HUDEP-2 (cell line): Measurements from ENCODE around the gene KRTAP10-10.
A peak's percentile ranks its signal among the peaks of the same experiment; 100 is the strongest.
"Not testable (repeated sequence)": the region's sequence is repeated elsewhere in the genome, so short reads cannot be mapped to it uniquely, and the experiment has no call there.

Source experiments
- DNase-seq, 76 experiments: peaks; one replicate each; lab custom pipeline; 2025; ENCODE audit not compliant: unreplicated experiment in 76 of 76; lab: John Stamatoyannopoulos, UW

Gene KRTAP10-10, protein sequence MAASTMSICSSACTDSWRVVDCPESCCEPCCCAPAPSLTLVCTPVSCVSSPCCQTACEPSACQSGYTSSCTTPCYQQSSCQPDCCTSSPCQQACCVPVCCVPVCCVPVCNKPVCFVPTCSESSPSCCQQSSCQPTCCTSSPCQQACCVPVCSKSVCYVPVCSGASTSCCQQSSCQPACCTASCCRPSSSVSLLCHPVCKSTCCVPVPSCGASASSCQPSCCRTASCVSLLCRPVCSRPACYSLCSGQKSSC

DNA sequence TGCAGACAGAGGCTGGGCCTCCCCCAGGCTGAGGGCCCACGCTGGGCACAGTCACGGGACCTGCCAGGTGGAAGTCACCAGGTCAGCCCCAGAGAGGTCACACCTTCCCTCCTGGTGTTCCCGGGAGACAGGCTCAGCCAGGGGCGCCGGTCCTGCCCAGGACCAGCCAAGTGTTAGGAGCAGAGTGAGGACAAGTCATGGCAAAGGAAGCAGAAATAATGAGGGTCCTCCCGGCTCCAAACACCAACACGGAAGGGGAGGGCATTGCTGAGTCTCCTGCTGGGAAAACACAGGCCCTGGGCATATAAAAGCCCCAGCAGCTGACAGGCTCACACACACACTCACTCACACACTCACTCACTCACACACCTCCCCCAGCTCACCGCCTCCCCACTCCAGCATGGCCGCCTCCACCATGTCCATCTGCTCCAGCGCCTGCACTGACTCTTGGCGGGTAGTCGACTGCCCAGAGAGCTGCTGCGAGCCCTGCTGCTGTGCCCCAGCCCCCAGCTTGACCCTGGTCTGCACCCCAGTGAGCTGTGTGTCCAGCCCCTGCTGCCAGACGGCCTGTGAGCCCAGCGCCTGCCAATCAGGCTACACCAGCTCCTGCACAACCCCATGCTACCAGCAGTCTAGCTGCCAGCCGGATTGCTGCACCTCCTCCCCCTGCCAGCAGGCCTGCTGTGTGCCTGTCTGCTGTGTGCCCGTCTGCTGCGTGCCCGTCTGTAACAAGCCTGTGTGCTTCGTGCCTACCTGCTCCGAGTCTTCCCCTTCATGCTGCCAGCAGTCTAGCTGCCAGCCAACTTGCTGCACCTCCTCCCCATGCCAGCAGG lies at the start of gene KRTAP10-10:
Gene KRTAP10-10, plus strand, starts transcription at position 339 of the 833 bp plus-strand sequence. Its CDS starts 62 bp downstream, at position 401.
- DNase-seq, result no peak

DNA sequence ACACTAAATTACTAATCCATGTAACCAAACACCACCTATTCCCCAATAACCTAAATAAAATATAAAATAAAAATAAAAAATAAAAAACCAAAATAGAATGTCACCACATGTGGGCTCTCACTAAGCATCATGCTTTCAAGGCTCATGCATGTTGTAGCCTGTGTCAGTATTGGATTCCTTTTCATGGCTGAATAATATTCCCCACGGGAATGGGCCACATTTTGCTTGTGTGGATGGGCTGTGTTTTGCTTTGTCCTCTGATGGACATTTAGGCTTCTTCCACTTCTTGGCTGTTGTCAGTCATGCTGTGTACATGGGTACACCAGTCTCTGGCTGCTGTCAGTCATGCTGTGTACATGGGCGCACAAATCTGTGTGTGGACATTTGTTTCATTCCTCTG lies 48.1 kb upstream of the KRTAP10-10 start:
- no peak for DNase-seq

DNA sequence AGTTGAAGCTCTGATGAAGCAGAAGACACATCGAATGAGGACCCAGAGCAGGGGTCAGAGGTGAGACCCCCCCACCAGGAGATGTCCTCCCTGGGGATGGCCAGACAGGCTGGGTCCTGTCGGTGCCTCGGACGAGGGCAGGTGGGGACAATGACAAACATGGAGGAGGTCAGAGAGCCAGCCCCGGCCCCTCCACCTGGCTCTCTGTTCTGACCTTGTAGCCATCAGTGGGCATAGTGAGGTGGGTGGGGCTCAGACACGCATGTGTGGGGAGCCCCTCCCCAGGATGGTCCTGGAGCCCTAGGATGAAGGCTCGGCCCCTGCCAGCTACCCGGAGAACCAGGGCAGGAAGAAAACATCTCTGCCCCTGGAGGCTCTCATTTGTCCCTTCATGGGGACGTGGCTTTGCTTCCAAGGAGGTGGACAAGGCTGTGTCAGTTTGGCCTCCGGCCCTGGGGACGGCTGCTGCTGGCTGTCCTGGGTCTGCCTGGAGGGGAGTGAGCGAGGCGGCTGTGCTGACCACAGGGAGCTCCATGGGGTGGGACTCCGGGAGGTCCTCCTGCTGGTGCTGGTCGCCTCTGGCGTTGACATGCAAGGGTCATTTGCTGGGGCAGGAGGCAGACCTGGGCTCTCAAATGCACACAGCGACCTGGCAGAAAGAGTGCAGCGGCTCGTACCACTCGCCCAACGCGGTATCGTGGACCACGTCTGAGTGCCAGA lies 47.4 kb upstream of the KRTAP10-10 start:
- DNase-seq, result no peak

DNA sequence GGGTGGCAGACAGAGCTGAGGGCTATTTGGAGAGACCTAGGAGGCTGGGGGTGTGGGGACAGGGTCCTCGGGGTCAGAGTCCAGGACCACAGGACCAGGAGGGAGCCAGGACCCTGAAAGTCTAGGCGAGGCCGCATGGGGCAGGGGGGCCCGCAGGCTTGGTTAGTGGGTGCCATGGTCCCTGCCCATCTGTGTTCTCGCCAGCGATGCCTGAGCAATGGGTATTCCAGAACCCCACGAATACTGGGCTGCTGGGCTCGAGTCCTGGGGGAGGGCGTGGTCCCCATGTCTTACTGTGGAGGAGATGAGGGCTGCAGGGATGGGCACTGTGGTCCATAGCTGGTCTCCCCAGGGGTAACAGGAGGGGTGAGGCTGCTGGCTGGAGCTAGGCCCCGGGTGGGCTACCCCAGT lies 46.8 kb upstream of the KRTAP10-10 start:
- no peak for DNase-seq

DNA sequence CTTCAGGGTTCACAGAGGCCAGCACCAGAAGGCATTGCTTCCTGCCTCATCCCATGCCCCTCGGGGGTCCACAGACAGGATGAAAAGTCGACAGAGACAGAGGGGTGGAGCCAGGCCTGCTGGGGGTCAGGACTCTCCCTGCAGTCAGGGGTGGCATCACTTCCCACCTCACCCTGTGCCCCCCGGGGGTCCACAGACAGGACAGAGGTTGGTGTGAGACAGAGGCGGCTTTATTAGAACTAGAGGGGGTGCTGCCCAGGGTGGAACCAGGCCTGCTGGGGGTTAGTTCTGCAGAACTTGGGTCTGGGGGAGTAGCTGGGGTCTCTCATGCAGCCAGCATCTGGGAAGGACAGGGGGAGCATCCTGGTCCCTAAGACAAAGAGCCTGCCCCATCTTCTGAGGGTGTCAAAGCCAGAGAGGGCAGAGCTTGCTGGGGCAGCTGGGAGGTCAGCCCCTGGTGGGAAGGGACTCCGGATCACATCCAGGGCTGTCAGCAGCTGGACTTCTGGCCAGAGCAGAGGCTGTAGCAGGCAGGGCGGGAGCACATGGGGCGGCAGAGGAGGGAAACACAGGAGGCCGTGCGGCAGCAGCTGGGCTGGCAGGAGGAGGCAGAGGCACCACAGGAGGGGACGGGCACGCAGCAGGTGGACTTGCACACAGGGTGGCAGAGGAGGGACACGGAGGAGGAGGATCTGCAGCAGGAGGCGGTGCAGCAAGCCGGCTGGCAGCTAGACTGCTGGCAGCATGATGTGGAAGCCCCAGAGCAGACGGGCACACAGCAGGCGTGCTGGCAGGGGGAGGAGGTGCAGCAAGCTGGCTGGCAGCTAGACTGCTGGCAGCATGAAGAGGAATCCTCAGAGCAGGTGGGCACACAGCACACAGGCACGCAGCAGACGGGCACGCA lies 46.0 kb upstream of the KRTAP10-10 start:
- DNase-seq, result not testable (repeated sequence)

DNA sequence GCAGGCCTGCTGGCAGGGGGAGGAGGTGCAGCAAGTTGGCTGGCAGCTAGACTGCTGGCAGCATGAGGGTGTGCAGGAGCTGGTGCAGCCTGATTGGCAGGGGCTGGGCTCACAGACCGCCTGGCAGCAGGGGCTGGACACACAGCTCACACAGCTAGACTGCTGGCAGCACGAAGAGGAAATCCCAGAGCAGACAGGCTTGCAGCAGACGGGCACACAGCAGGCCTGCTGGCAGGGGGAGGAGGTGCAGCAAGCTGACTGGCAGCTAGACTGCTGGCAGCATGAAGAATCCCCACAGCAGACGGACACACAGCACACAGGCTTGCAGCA lies 45.4 kb upstream of the KRTAP10-10 start:
- peak in 11 of 76 experiments; percentile 10 to 40 (median 22) for DNase-seq

DNA sequence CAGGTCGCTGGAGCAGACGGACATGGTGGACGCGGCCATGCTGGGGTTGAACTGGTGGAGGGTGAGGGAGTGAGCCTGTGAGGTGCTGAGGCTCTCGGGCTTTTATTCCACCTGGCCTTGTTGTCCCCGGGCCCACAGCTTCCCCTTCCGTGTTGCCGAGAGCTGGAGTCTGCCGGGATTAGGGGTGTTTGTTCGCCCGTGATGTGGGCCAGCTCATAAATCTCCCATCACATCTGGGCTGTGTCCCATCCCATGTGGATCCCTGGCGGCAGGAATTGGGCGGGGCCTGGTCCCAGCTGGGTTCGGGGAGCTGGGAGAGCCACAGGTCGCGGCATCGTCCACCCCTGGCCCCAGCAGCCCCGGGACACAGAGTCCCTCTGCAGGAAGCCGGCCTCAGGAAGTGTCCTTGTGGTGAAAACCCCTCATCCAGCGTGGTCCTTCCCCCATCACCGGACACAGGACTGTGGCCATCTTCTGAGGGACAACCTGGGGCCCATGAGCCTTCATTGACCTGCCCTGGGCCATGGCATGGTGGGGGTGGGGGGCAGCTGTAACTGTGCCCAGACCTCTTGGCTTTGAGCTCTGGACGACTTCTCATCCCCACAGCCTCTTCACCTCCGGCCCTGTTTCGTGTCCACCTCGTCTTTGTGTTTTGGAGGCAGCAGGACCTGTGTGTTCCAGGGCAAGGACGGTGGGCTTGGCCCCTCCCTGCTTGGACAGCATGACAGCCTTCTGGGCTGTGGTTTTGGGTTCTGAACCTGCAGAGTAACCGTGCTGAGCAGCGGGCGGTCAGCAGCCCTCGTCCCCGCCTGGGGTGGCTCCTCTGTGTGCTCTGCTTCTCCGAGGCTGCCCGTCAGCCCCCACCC lies 44.5 kb upstream of the KRTAP10-10 start, which contains the start of gene KRTAP10-6:
Gene KRTAP10-6, minus strand, starts transcription at position 60 of the 866 bp plus-strand sequence. Its CDS starts 21 bp downstream, at position 39.
- no peak for DNase-seq

DNA sequence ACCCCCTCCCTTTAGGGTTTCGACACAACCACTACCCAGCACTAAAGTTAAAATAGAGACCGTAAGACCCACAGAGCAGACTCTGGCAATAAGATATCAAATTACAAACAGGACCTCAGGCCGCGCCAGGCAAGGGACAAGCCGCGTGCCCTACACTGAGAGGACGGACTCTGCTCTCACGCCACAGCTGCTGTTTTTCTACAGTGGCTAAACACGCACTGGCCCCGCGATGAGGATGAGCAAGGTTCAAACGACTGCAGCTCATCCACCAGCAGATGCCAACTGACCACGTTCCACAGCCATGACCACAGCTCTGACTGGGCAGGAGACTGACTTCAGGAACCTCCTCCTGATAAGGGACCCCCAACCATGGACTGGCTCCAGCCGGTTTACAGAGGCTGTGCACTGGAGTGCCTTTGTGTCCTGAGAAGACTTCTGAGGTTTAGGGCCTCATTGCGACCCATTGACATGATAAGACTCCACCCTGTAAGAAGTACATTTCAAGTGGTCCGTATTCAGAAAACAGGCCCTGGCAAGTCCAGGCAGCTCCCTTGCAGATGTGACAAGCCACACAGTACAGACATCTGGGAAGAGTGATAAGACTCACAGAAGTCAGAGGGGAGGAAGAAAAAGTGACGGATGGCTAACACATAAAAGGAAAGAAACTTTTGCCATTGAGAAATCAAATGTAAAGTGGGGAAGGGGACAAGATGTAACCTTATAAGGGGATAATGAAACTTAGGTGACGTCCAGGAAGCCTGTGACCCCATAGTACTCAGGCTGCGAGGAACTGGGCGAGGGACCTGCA lies 43.4 kb upstream of the KRTAP10-10 start:
- peak in 75 of 76 experiments; percentile 51 to 100 (median 90) for DNase-seq

DNA sequence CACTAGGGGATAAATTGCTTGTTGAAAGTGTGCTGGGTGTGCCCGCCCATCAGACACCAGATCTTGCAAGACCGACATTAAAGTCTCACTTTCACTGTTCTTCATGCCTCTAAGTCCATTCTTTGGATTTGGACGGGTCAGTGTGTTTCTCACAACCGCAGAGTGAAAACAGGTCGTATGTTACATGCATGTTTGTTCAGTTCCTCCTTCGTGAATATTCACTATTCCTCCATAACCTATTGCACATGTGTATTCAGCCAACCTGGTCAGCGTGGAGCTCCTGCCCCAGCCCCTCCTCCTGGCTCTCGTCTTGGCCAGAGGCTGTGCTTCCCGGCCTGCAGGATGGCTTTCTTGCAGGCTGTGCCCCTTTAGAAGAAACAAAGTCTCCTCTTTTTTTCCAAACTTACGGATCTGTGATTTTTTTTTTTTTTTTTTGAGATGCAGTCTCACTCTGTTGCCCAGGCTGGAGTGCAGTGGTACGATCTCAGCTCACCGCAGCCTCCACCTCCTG lies 42.7 kb upstream of the KRTAP10-10 start:
- peak in 49 of 76 experiments; percentile 19 to 88 (median 58) for DNase-seq

DNA sequence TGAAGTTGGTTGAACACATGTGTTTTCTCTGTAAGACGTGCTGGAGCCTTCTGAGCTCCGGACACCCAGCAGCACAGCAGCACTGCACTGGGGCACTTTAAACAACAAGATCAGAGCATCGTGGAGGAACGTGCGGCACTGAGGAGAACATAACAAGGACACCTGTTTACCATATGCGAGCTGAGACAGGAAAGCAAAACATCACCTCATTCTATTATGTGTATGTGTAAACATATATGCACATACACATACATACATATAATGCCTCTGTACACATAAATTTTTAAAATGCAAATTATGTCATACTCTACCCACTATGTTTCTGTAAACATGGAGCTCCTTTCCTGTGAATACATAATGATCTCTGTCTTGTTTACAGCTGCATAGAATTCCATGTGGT lies 41.6 kb upstream of the KRTAP10-10 start:
- DNase-seq, result no peak

DNA sequence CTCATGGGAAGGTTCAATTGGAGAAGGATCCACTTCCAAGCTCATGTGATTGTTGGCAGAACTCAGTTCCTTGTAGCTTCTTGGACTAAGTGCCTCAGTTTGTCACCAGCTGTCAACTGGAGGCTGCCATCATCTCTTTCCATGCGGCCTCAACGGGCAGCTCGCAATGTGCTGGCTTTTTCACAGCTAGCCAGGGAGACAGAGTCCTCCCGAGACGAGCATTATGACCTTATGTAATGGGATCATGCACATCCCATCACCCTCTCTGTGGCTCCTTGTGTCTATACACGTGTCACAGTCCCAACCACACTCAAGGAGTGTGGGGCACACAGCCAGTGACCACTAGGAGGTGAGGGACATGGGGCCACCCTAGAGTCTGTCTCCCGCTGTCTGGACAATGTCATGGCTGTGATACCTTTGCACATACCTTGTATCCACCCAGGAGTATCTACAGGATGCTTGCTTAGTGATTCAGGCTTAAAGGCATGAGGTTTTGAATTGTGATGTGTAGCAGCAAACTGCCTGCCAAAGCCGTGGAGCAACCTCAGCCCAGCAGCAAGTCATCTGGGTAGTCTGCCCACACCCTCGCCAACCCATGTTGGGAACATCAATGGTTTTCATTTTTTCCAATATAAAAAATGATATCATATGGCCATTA lies 41.0 kb upstream of the KRTAP10-10 start:
- no peak for DNase-seq

DNA sequence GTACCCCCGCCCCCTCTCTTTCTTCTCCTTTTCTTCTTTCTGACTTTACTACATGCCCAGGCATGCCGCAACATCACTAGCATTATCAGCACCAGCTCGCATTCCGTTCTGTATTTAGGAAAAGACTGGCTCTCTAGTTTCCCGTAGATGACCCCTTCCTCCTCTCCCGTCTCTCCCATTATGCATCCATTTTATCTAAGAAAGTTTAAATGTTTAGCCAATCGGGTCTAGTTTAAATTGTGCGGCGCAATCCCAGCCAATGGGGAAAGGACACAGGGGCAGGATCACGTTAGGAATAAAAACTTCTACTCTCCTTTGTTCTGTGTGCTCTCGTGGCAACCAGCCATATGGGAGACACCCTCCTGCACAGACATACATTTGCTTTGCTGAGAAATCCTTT lies 39.1 kb upstream of the KRTAP10-10 start:
- no peak for DNase-seq

DNA sequence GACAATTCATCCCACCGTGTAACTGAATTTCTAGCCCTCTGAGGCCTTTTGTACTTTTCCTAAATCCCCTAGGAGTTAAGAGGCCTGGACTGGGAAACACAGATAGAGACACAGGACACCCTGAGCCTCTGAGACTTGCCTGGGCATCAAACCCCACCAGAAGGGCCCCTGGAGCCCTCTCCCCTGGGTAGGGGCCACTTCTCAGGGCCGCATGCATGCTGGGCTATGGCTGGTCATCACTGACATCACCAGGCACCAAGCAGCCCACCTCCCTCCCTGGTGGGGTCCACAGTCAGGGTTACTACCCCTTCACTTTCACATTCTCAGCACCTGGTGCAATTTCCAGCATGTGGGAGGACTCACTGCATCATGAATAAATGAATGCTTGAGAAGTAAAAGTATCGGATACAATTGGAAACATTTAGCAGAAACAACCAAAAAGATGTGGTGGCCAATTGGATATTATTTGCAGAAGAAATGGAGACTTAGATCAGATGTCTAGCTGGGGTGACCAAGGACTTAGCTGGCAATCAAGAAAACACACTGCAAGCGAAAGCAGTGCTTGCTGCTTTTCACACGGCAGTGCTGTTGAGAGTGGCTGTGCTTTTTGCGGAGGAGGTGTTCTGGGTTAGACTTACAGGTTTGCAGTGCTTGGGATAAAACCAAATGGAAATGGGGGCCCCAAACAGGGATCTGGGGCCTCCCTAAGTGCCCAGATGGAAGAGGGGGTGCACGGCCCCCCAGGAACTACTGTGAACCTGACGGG lies 37.7 kb upstream of the KRTAP10-10 start:
- no peak for DNase-seq

DNA sequence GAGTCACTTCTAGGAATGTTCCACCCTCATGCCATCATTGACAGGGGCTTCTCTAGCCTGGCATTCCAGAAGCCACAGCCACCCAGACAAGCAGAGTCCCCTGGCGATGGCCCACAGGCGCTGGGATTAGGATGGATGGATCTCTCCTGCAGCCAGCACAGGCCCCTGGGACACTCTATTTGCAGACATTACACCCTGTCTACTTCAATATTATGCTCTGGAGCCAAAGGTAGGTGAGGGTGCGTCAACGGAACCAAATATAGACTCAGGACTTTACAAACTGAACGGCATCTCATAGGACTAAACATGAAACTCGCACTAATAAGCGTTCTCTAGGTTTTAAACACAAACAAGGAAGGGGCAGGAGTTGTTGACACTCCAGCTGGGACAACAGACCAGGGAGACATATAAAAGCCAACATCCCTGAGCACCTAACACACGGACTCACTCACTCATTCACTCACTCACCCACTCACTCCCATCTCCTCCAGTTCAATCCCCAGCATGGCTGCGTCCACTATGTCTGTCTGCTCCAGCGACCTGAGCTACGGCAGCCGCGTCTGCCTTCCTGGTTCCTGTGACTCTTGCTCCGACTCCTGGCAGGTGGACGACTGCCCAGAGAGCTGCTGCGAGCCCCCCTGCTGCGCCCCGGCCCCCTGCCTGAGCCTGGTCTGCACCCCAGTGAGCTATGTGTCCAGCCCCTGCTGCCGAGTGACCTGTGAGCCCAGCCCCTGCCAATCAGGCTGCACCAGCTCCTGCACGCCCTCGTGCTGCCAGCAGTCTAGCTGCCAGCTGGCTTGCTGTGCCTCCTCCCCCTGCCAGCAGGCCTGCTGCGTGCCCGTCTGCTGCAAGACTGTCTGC lies 36.8 kb upstream of the KRTAP10-10 start, which contains the start of gene KRTAP10-7:
Gene KRTAP10-7, plus strand, starts transcription at position 480 of the 861 bp plus-strand sequence. Its CDS starts 25 bp downstream, at position 505.
- not testable (repeated sequence) for DNase-seq

DNA sequence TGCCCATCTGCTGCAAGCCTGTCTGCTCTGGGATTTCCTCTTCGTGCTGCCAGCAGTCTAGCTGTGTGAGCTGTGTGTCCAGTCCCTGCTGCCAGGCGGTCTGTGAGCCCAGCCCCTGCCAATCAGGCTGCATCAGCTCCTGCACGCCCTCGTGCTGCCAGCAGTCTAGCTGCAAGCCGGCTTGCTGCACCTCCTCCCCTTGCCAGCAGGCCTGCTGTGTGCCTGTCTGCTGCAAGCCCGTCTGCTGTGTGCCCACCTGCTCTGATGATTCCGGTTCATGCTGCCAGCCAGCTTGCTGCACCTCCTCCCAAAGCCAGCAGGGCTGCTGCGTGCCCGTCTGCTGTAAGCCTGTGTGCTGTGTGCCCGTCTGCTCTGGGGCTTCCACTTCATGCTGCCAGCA lies 36.1 kb upstream of the KRTAP10-10 start:
- DNase-seq, result peak in 8 of 76 experiments; percentile 10 to 42 (median 21)
